ENCODE measurements around the gene HBB. TPM values are rescaled to one million over a fixed set of nuclear protein-coding genes. Genes with fewer than 3 reads are reported as not detected.

Gene HBB
- total and polyA plus RNA-seq, 2 donors (not counting 1 experiment from before 2014, with no cell fraction given), result 0.22 TPM; not detected in 1

GRCh38 chr11:5230266-5230665 lies 3.4 kb upstream of the HBB start:
- no peak overlapping the region for H3K4me2 ChIP-seq (ENCODE audit: extremely low read depth, insufficient read depth, low read length)
- no peaks in the 10 kb centered on the region for H4K20me1 ChIP-seq (ENCODE audit: control insufficient read depth, extremely low read depth, insufficient read depth, low read length)
- no peak overlapping the region for H2AFZ ChIP-seq (ENCODE audit: low read length)
- peaks cover 7% of the 10 kb centered on the region for H3K4me1 ChIP-seq (ENCODE audit: control insufficient read depth, extremely low read depth, insufficient read depth, low read length)
- no peak for TF ChIP-seq EZH2 (IDR thresholded peaks at IDR 0.05; ENCODE audit: low read length, missing control alignments)
- no peak for TF ChIP-seq CTCF (conservative IDR thresholded peaks at IDR 0.05 in 1 of 2, IDR thresholded peaks at IDR 0.05 in 1 of 2; ENCODE audit: low read depth in 1 of 2, low read length in 2 of 2)
- no peaks in the 10 kb centered on the region for H3K79me2 ChIP-seq (ENCODE audit: control insufficient read depth, insufficient read depth, low read length)
- H3K36me3 ChIP-seq (ENCODE audit: control insufficient read depth, insufficient read depth, low read length), result no peaks in the 10 kb centered on the region
- H3K9me3 ChIP-seq (ENCODE audit: control insufficient read depth, insufficient read depth, low read depth, low read length), result no peaks in the 10 kb centered on the region
- H3K4me3 ChIP-seq (replicated peaks in 1 of 4; ENCODE audit: control extremely low read depth in 1 of 4, insufficient read depth in 1 of 4, low read depth in 3 of 4, low read length in 4 of 4), result no peak overlapping the region
- no peak overlapping the region for H3K27ac ChIP-seq (ENCODE audit: insufficient read depth, low read length)
- H3K27me3 ChIP-seq (ENCODE audit: control insufficient read depth, insufficient read depth, low read length), result no peaks in the 10 kb centered on the region
- no peak for DNase-seq (ENCODE audit: low read depth in 2 of 2)
- no peak overlapping the region for H3K9ac ChIP-seq (ENCODE audit: insufficient read depth, low read length)

- Histone ChIP-seq H2AFZ (ENCODE audit: low read length) (no peak overlapping the region), H3K9me3 (ENCODE audit: control insufficient read depth, insufficient read depth, low read depth, low read length) (no peaks in the 10 kb centered on the region), H3K4me1 (ENCODE audit: control insufficient read depth, extremely low read depth, insufficient read depth, low read length) (peaks cover 7% of the 10 kb centered on the region), H4K20me1 (ENCODE audit: control insufficient read depth, extremely low read depth, insufficient read depth, low read length) (no peaks in the 10 kb centered on the region), H3K4me2 (ENCODE audit: extremely low read depth, insufficient read depth, low read length) (no peak overlapping the region), H3K27me3 (ENCODE audit: control insufficient read depth, insufficient read depth, low read length) (no peaks in the 10 kb centered on the region), H3K27ac (ENCODE audit: insufficient read depth, low read length) (no peak overlapping the region), H3K9ac (ENCODE audit: insufficient read depth, low read length) (no peak overlapping the region), H3K36me3 (ENCODE audit: control insufficient read depth, insufficient read depth, low read length) (no peaks in the 10 kb centered on the region), H3K79me2 (ENCODE audit: control insufficient read depth, insufficient read depth, low read length) (no peaks in the 10 kb centered on the region), H3K4me3 (replicated peaks in 1 of 4; ENCODE audit: control extremely low read depth in 1 of 4, insufficient read depth in 1 of 4, low read depth in 3 of 4, low read length in 4 of 4) (no peak overlapping the region)
- no peak for DNase-seq (ENCODE audit: low read depth in 2 of 2)
- no peak for TF ChIP-seq EZH2 (IDR thresholded peaks at IDR 0.05; ENCODE audit: low read length, missing control alignments)
- no peak for TF ChIP-seq CTCF (conservative IDR thresholded peaks at IDR 0.05 in 1 of 2, IDR thresholded peaks at IDR 0.05 in 1 of 2; ENCODE audit: low read depth in 1 of 2, low read length in 2 of 2)
Measured at GRCh38 chr11:5229796-5230195, 2.9 kb upstream of the HBB start.

- Histone ChIP-seq H3K36me3 (ENCODE audit: control insufficient read depth, insufficient read depth, low read length) (no peaks in the 10 kb centered on the region), H4K20me1 (ENCODE audit: control insufficient read depth, extremely low read depth, insufficient read depth, low read length) (no peaks in the 10 kb centered on the region), H2AFZ (ENCODE audit: low read length) (no peak overlapping the region), H3K4me3 (replicated peaks in 1 of 4; ENCODE audit: control extremely low read depth in 1 of 4, insufficient read depth in 1 of 4, low read depth in 3 of 4, low read length in 4 of 4) (no peak overlapping the region), H3K27me3 (ENCODE audit: control insufficient read depth, insufficient read depth, low read length) (no peaks in the 10 kb centered on the region), H3K9ac (ENCODE audit: insufficient read depth, low read length) (no peak overlapping the region), H3K4me2 (ENCODE audit: extremely low read depth, insufficient read depth, low read length) (no peak overlapping the region), H3K4me1 (ENCODE audit: control insufficient read depth, extremely low read depth, insufficient read depth, low read length) (peaks cover 6% of the 10 kb centered on the region), H3K79me2 (ENCODE audit: control insufficient read depth, insufficient read depth, low read length) (no peaks in the 10 kb centered on the region), H3K27ac (ENCODE audit: insufficient read depth, low read length) (no peak overlapping the region), H3K9me3 (ENCODE audit: control insufficient read depth, insufficient read depth, low read depth, low read length) (no peaks in the 10 kb centered on the region)
- TF ChIP-seq CTCF (conservative IDR thresholded peaks at IDR 0.05 in 1 of 2, IDR thresholded peaks at IDR 0.05 in 1 of 2; ENCODE audit: low read depth in 1 of 2, low read length in 2 of 2), result no peak
- TF ChIP-seq EZH2 (IDR thresholded peaks at IDR 0.05; ENCODE audit: low read length, missing control alignments), result no peak
- DNase-seq (ENCODE audit: low read depth in 2 of 2), result no peak
Measured at GRCh38 chr11:5229356-5229755, 2.5 kb upstream of the HBB start.

Measured in fibroblast of lung (primary cell).